Progenitor cell of endocrine pancreas (in vitro differentiated cells): ENCODE measurements around the gene ABCC11. TPM values are rescaled to one million over a fixed set of nuclear protein-coding genes. Genes with fewer than 3 reads are reported as not detected.

ENCODE experiments used
- DNase-seq: peaks from one replicate; pipeline ENCODE4 v3.0.0; 2021; ENCODE audit warnings: low spot score; ENCODE audit not compliant: unreplicated experiment
- H3K27ac Mint-ChIP-seq: 2 replicates; pipeline ENCODE4 v1.8.0; 2021; ENCODE audit warnings: mild to moderate bottlenecking, moderate library complexity, mixed read lengths
- H3K27me3 Mint-ChIP-seq: 2 replicates; pipeline ENCODE4 v1.8.0; 2021; ENCODE audit warnings: mixed read lengths
- H3K36me3 Mint-ChIP-seq: 2 replicates; pipeline ENCODE4 v1.8.0; 2022; ENCODE audit warnings: mixed read lengths; ENCODE audit not compliant: insufficient read depth
- H3K4me1 Mint-ChIP-seq: 2 replicates; pipeline ENCODE4 v1.8.0; 2021; ENCODE audit warnings: low read depth, mixed read lengths
- H3K4me3 Mint-ChIP-seq: 2 replicates; pipeline ENCODE4 v1.8.0; 2021; ENCODE audit warnings: low read depth, mild to moderate bottlenecking, moderate library complexity, mixed read lengths
- H3K9me3 Mint-ChIP-seq: 2 replicates; pipeline ENCODE4 v1.8.0; 2021; ENCODE audit warnings: low read depth, mixed read lengths
- total RNA-seq: library from RNA; stranded (reverse); gene quantifications from 2 replicates; pipeline ENCODE4 v1.2.1, GENCODE V29; 2021
- TF ChIP-seq, protein P1 (sequence below): fragments of 200-600 bp; sonication (generic); IDR thresholded peaks from one replicate; pipeline ENCODE4 v1.5.0; 2021; ENCODE audit warnings: antibody characterized with exemption, mild to moderate bottlenecking; ENCODE audit not compliant: unreplicated experiment

The ABCC11 gene
- total RNA-seq, 1 donor from 2014 or later: 1.5 TPM

DNA sequence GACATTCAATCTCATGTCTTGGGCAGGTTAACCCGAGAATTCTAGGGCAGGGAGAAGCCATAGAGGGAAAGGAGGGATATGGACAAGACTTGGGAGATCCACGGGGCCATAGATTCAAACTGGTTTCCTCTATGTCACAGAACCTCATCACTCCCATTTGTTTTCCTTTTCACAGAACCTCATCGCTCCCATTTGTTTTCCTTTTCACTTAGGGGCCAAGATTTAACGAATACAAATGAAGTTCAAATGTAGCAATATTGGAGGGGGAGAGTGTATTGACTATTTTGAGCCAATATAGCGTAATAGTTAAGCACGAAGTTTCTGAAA lies 42.6 kb downstream of the ABCC11 start:
- Mint-ChIP-seq H3K4me3 (no peak overlapping the region), H3K36me3 (no peaks in the 10 kb centered on the region), H3K27me3 (peaks cover 19% of the 10 kb centered on the region), H3K9me3 (no peaks in the 10 kb centered on the region), H3K27ac (no peak overlapping the region), H3K4me1 (peaks cover 9% of the 10 kb centered on the region)
- no peak for DNase-seq
- TF ChIP-seq, protein P1, sequence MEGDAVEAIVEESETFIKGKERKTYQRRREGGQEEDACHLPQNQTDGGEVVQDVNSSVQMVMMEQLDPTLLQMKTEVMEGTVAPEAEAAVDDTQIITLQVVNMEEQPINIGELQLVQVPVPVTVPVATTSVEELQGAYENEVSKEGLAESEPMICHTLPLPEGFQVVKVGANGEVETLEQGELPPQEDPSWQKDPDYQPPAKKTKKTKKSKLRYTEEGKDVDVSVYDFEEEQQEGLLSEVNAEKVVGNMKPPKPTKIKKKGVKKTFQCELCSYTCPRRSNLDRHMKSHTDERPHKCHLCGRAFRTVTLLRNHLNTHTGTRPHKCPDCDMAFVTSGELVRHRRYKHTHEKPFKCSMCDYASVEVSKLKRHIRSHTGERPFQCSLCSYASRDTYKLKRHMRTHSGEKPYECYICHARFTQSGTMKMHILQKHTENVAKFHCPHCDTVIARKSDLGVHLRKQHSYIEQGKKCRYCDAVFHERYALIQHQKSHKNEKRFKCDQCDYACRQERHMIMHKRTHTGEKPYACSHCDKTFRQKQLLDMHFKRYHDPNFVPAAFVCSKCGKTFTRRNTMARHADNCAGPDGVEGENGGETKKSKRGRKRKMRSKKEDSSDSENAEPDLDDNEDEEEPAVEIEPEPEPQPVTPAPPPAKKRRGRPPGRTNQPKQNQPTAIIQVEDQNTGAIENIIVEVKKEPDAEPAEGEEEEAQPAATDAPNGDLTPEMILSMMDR: no peak

DNA sequence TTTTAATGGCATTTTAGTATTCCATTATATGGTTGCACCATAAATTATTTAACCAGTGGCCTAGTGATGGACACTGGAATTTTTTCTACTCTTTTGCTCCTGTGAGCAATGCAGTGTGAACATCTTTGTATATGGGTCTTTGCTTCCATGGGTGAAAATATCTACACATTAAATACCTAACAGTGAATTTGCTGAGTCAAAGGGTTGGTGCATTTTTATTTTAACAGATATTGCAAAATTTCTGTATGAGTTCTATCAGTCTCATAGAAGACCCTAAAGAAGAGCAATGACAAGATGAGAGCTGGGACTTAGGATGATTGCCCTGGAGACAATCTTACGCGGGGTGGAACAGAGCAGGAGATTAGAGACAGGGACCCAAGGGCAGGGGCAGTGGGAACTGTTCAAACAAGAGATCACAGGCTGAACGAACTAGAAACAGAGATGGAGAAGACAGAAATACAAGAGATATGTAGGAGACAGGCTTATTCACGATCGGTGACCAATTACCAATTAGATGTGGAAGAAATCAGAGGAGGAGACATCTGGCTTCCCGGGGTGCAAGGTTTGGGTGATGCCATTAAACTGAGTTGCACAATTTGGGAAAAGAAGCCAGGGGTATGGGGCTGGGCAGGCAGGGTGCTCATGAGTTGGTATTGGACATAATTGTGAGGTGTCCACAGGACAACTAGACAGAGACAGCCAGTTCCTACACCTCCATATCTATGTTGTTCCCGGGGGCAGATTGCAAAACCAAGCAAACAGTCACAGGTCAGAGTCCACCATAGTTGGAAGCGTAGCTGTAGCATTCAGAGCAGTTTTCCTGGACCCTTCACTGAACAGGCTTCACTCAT lies 43.1 kb downstream of the ABCC11 start:
- H3K36me3 Mint-ChIP-seq: no peaks in the 10 kb centered on the region
- H3K27ac Mint-ChIP-seq: no peak overlapping the region
- H3K27me3 Mint-ChIP-seq: peaks cover 18% of the 10 kb centered on the region
- peaks cover 9% of the 10 kb centered on the region for H3K4me1 Mint-ChIP-seq
- no peak overlapping the region for H3K4me3 Mint-ChIP-seq
- TF ChIP-seq, protein P1: no peak
- DNase-seq: no peak
- H3K9me3 Mint-ChIP-seq: no peaks in the 10 kb centered on the region

DNA sequence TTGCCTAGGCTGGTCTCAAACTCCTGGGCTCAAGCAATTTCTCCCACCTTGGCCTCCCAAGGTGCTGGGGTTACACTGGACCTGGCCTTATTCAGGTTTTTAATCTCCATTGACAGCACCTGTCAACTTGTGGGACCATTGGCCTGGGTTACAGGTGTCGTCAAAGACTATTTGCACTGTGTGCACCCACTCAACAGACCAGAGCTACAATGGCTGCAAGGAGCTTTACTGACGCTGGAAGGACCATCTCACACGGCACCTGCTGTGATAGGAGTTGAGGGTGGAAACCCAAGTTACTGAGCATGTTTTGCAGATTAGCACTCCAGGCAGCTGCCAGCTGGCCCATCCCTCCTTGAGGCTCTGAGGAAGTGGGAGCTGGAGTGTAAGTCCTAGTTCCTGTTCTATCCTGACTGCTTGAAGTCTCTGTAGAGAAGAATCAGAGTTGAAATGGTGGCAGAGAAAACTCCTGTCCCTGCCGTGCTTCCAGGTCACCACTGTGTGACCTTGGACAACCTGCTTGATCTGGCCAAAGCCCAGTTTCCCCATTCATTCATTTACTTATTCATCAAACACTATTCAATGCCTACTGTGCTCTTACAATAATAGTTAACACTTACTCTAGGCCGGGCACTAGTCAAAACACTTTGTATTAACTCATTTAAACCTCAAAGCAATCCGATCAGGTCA lies 45.7 kb downstream of the ABCC11 start:
- Mint-ChIP-seq H3K9me3 (peaks cover 2% of the 10 kb centered on the region), H3K27me3 (peaks cover 4% of the 10 kb centered on the region), H3K4me3 (no peak overlapping the region), H3K36me3 (no peaks in the 10 kb centered on the region), H3K4me1 (peaks cover 9% of the 10 kb centered on the region), H3K27ac (no peak overlapping the region)
- TF ChIP-seq, protein P1: no peak
- DNase-seq: no peak

DNA sequence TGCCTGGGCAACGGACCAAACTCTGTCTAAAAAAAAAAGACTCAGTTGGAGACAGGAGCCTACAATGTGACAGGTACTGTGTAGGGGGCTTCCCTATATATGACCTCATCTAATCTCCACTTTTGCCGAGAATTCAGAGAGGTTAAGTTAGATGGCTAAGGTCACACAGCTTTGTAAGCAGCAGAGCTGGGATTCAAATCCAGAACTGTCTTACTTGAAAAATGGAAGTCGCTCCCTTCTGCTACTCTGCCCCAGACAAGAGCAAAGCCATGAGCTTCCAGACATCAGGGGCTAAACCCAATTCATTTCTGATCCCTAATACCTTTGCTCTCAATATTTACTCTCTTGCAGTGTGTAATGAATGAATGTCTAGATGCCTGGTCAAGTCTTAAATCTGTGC lies 50.0 kb downstream of the ABCC11 start:
- DNase-seq: no peak
- Mint-ChIP-seq H3K9me3 (peaks cover 2% of the 10 kb centered on the region), H3K4me1 (no peaks in the 10 kb centered on the region), H3K27me3 (peaks cover 3% of the 10 kb centered on the region), H3K27ac (no peak overlapping the region), H3K4me3 (no peak overlapping the region), H3K36me3 (no peaks in the 10 kb centered on the region)
- TF ChIP-seq, protein P1: no peak

DNA sequence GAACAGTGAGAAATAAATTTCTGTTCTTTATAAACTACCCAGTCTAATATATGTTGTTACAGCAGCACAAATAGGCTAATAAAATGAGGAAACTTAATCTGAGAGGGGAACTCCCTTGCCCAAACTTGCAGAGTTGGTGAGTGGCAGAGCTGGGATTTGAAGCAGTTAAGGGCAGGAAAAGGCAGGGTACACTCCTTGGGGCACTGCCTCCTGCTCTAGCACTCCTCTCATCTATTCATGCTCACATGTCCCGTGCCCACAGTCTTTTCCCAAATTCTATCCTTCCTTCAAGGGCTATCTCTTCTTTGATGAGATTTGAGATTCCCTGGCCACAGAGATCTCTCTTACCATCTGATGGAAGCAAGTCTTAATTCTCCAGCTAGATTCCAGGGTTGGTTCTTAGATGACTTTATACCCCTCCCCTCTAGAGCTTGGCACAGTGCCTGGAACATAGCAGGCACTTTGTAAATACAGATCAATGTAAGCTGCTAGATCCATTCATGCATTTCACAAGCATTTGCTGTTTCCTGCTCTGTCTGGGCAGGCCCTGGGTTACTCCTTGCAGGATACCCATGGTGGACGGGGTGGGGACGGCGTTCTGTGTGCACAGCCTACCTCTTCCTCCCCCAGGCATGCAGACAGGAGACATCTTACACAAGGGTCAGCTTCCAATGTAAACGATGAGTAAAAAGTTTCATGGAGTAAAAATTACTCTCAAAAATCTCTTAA lies 52.3 kb downstream of the ABCC11 start:
- H3K27ac Mint-ChIP-seq: no peak overlapping the region

More for the DNA sequence above, 52.3 kb downstream of the ABCC11 start:
- TF ChIP-seq, protein P1: no peak
- Mint-ChIP-seq H3K36me3 (no peaks in the 10 kb centered on the region), H3K9me3 (peaks cover 2% of the 10 kb centered on the region), H3K27me3 (peaks cover 1% of the 10 kb centered on the region), H3K4me3 (no peak overlapping the region), H3K4me1 (no peaks in the 10 kb centered on the region)
- DNase-seq: no peak
